Cerebellar cortex (tissue), 1 donor: ENCODE measurements around the gene MAST4.

ENCODE experiments used
- DNase-seq: peaks from one replicate; pipeline ENCODE4 v3.0.0-alpha.2; 2015; ENCODE audit warnings: low spot score

Gene MAST4

GRCh38 chr5:66960369-66961137 is 364.4 kb downstream of the MAST4 start:
- DNase-seq: peak; percentile 23

GRCh38 chr5:66963559-66963971 is 367.4 kb downstream of the MAST4 start:
- no peak for DNase-seq

- DNase-seq: no peak
Observed at GRCh38 chr5:66966439-66966838, 370.2 kb downstream of the MAST4 start.

GRCh38 chr5:66967102-66967501 is 370.9 kb downstream of the MAST4 start:
- no peak for DNase-seq

GRCh38 chr5:66967826-66968262 is 371.7 kb downstream of the MAST4 start:
- DNase-seq: no peak

GRCh38 chr5:66969484-66969883 is 373.3 kb downstream of the MAST4 start:
- no peak for DNase-seq

- no peak for DNase-seq
Observed at GRCh38 chr5:66969963-66970362, 373.8 kb downstream of the MAST4 start.

GRCh38 chr5:66972004-66972403 is 375.8 kb downstream of the MAST4 start:
- DNase-seq: no peak

- DNase-seq: no peak
Observed at GRCh38 chr5:66974256-66974655, 378.1 kb downstream of the MAST4 start.

- no peak for DNase-seq
Observed at GRCh38 chr5:66976108-66976507, 379.9 kb downstream of the MAST4 start.

- no peak for DNase-seq
Observed at GRCh38 chr5:66979738-66980137, 383.5 kb downstream of the MAST4 start.

- DNase-seq: no peak
Observed at GRCh38 chr5:66981266-66982055, 385.3 kb downstream of the MAST4 start.

GRCh38 chr5:66982056-66982387 is 385.8 kb downstream of the MAST4 start:
- DNase-seq: no peak

GRCh38 chr5:66982470-66982869 is 386.3 kb downstream of the MAST4 start:
- no peak for DNase-seq

- no peak for DNase-seq
Observed at GRCh38 chr5:66985417-66985816, 389.2 kb downstream of the MAST4 start.

GRCh38 chr5:66986009-66986408 is 389.8 kb downstream of the MAST4 start:
- no peak for DNase-seq

- DNase-seq: no peak
Observed at GRCh38 chr5:66986534-66986933, 390.3 kb downstream of the MAST4 start.

GRCh38 chr5:66987126-66987525 is 390.9 kb downstream of the MAST4 start:
- no peak for DNase-seq

- no peak for DNase-seq
Observed at GRCh38 chr5:66987540-66987939, 391.3 kb downstream of the MAST4 start.

- DNase-seq: peak; percentile 21
Observed at GRCh38 chr5:66987949-66988838, 392.0 kb downstream of the MAST4 start.

- no peak for DNase-seq
Observed at GRCh38 chr5:66989286-66989685, 393.1 kb downstream of the MAST4 start.

- no peak for DNase-seq
Observed at GRCh38 chr5:66989781-66990180, 393.6 kb downstream of the MAST4 start.
